Skeletal muscle satellite cell (primary cell): ENCODE results near the gene CACNA2D3.

ENCODE experiments used
- H3K27me3 ChIP-seq: 2 replicates; pipeline ENCODE4 v1.7.0; 2013; ENCODE audit warnings: low read length; ENCODE audit not compliant: control insufficient read depth, insufficient read depth
- H3K36me3 ChIP-seq: 2 replicates; pipeline ENCODE4 v1.7.0; 2013; ENCODE audit warnings: mild to moderate bottlenecking, control low read depth, low read length; ENCODE audit not compliant: insufficient read depth
- H3K4me1 ChIP-seq: 2 replicates; pipeline ENCODE4 v1.7.0; 2013; ENCODE audit warnings: low read length; ENCODE audit not compliant: control insufficient read depth, insufficient read depth
- H3K4me2 ChIP-seq: 2 replicates; pipeline ENCODE4 v1.7.0; 2013; ENCODE audit warnings: mild to moderate bottlenecking, low read length
- H3K4me3 ChIP-seq: 2 replicates; pipeline ENCODE4 v1.7.0; 2013; ENCODE audit warnings: low read length
- H3K9ac ChIP-seq: 2 replicates; pipeline ENCODE4 v1.7.0; 2013; ENCODE audit warnings: mild to moderate bottlenecking, low read depth, low read length, moderate library complexity
- H3K9me3 ChIP-seq: replicated peaks from 2 replicates; pipeline ENCODE4 v1.7.0; 2013; ENCODE audit warnings: mild to moderate bottlenecking, control low read depth, low read length

The CACNA2D3 gene

DNA sequence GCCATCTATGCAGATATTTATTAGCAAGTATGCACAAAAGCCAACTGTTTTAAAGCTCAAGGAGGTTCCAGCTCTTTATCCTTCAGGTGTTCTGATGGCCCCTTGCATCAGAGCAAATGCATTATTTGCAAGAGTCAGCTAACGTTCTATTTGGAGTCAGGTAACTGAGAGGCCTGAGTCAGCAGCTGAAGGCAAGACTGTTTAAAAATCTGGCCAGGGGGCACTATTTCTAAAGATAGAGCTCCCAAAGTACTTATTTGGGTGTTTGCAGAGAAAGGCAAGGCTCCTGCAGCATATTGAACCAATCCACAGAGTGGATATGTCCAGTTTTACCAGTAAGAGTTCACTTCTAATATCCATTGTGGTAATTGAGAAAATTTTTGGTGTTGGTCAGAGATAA, 659.4 kb downstream of the CACNA2D3 start:
- Histone ChIP-seq H3K4me3 (no peak overlapping the region), H3K9me3 (no peaks in the 10 kb centered on the region), H3K36me3 (no peaks in the 10 kb centered on the region), H3K4me2 (no peak overlapping the region), H3K9ac (no peak overlapping the region), H3K27me3 (no peaks in the 10 kb centered on the region), H3K4me1 (no peaks in the 10 kb centered on the region)

DNA sequence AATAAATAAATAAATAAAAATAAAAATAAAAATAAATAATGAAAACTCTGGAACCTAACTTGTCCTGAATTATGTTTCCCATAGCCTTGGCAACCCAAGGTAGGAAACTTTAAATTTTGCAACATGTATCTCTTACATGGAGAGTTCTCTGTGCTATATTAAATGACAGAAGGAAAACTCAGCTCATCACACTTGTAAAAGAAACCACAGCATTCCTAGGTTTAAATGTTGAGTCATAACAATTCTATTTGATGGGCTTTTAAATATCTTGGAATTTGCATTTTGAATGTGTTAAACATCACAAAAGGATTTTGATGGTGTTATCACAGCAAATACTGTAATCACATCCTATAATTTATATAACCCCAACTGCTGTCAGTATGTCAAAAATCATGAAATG, 661.3 kb downstream of the CACNA2D3 start:
- Histone ChIP-seq H3K4me3 (no peak overlapping the region), H3K4me1 (no peaks in the 10 kb centered on the region), H3K4me2 (no peak overlapping the region), H3K27me3 (no peaks in the 10 kb centered on the region), H3K36me3 (no peaks in the 10 kb centered on the region), H3K9ac (no peak overlapping the region), H3K9me3 (no peaks in the 10 kb centered on the region)

DNA sequence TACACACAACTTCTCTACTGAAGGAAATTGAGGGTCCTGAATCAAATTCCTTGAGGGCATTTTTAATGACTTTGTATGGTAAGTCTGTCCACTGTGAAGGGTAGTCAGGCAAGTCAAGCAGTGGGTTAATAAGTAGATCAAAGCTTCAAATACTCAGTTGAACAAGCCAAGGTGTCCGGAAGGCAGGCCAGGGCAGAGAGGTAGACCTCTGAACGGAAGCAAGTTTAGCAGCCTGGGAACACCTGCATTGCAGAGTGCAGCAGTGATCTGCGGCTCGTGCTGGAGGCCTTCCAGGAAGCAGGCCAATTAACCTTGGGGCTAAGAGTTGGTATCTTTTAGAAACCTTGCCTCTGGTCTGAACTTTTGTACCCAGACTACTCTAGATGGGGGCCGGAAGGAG, 661.7 kb downstream of the CACNA2D3 start:
- H3K4me1 ChIP-seq: no peaks in the 10 kb centered on the region
- H3K9ac ChIP-seq: no peak overlapping the region
- H3K9me3 ChIP-seq: no peaks in the 10 kb centered on the region
- no peaks in the 10 kb centered on the region for H3K36me3 ChIP-seq
- H3K4me3 ChIP-seq: no peak overlapping the region
- H3K27me3 ChIP-seq: no peaks in the 10 kb centered on the region
- H3K4me2 ChIP-seq: no peak overlapping the region

DNA sequence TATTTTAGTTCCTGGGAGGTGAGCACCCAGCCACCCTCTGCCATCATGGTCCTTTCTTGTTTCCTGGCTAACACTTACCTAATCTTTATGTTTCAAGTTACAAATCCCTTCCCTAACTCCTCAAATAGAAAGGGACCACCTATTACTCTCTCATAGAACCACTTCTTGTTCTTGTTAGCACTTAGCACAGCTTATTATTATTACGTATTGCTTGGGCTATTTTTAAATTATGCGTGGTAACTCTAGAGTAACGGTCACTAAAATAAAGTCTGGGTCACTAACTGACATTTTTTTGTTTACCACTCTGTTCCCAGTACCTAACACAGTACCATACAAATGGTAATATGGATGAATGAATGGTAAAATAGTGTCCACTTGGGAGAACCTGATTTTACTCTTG, 663.6 kb downstream of the CACNA2D3 start:
- no peaks in the 10 kb centered on the region for H3K9me3 ChIP-seq
- H3K4me3 ChIP-seq: no peak overlapping the region
- H3K4me2 ChIP-seq: no peak overlapping the region
- H3K4me1 ChIP-seq: no peaks in the 10 kb centered on the region
- H3K27me3 ChIP-seq: peaks cover 4% of the 10 kb centered on the region
- H3K9ac ChIP-seq: no peak overlapping the region
- H3K36me3 ChIP-seq: no peaks in the 10 kb centered on the region

DNA sequence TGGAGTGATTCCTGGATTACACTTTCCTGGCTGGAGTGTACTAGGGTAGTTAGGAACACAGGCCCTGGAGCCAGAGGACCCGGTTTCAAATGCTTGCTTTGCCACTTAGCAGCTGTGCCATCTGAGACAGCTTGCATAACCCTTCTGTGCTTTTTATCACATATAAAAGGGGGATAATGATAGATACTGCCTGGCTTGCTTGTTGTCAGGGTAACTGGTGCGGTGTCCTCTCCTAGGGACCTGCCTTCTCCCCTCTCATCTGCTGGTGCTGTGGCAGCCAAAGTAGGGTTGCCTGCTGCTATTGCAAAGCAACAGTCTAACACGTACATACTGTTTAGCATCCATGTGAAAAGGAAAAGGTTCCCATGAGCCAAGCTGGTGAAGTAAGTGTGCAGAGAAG, 667.7 kb downstream of the CACNA2D3 start:
- H3K27me3 ChIP-seq: peaks cover 13% of the 10 kb centered on the region
- no peak overlapping the region for H3K9ac ChIP-seq
- H3K4me2 ChIP-seq: no peak overlapping the region
- H3K4me3 ChIP-seq: no peak overlapping the region
- no peaks in the 10 kb centered on the region for H3K4me1 ChIP-seq
- H3K9me3 ChIP-seq: no peaks in the 10 kb centered on the region
- no peaks in the 10 kb centered on the region for H3K36me3 ChIP-seq

DNA sequence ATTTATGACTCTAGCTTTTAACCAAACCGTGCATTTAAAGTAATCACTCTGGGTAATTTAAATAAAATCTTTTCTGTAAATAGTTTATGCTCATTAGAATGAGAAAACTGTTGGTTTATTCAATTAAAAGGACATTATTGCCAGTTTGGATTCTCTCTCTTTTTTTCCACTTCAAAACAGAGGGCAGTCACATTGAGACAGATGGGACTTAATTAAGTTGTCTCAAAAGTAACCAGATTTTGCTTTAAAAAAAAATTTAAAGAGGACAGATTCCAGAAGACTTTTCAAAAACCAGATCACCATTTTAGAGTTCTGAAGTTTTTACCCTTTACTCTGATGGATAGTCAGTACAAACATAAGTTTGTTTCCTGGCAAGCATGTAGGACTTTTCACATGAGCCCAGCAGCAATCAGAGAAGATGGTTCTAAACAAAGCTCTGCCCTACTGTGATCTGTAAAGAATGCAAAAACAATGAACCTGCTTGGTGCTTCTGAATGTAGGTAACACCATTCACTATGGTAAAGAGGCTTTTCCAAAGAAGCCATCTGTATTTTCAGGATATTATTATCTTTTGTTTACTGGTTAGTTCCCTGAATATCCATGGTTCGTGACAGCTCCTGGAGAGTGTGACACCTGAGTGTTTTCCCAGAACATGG, 669.3 kb downstream of the CACNA2D3 start:
- no peaks in the 10 kb centered on the region for H3K9me3 ChIP-seq
- H3K27me3 ChIP-seq: peaks cover 13% of the 10 kb centered on the region
- no peaks in the 10 kb centered on the region for H3K4me1 ChIP-seq
- no peaks in the 10 kb centered on the region for H3K36me3 ChIP-seq
- no peak overlapping the region for H3K4me2 ChIP-seq
- no peak overlapping the region for H3K9ac ChIP-seq
- no peak overlapping the region for H3K4me3 ChIP-seq

DNA sequence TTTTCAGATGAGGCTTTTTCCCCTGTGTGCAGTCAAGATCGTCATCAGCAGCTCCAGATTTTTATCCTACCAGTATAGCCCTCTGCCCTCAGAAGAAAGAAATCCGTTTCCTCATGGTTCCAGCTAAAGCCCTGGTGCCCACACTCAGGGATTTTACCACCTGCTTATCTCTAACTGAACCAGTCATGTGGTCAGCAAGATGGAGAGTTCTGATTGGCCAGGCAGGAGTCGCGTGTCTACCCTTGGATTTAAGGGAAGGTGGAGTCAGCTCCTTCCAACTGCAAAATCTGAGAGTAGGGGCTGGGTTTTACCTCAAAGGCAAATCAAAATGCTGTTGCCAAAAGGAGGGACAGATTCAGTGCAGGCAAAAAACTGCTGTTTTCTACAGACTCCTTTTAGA, 670.2 kb downstream of the CACNA2D3 start:
- Histone ChIP-seq H3K9ac (no peak overlapping the region), H3K4me2 (no peak overlapping the region), H3K36me3 (no peaks in the 10 kb centered on the region), H3K4me3 (no peak overlapping the region), H3K27me3 (peaks cover 13% of the 10 kb centered on the region), H3K9me3 (no peaks in the 10 kb centered on the region), H3K4me1 (no peaks in the 10 kb centered on the region)

DNA sequence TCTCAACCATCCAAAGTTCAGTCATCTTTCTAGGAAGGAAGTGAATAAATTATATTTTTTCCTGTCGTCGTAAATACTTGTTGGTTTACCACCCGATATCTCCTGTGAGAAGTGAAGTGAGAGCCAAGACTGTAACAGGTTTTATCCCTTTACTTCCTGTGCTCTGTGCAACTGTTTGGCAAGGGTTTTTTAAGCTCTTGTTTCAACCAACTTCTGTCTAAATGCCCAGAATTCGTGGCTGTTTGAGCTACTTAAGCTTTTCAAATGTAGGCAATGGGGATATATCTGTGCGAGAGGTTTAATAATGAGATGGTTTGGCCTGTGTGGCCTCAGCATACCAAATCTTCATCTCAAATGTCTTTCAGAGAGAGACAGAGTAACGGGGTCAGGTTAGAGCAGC, 670.8 kb downstream of the CACNA2D3 start:
- no peak overlapping the region for H3K4me3 ChIP-seq
- H3K36me3 ChIP-seq: no peaks in the 10 kb centered on the region
- peaks cover 13% of the 10 kb centered on the region for H3K27me3 ChIP-seq
- H3K4me2 ChIP-seq: no peak overlapping the region
- no peak overlapping the region for H3K9ac ChIP-seq
- H3K9me3 ChIP-seq: no peaks in the 10 kb centered on the region
- no peaks in the 10 kb centered on the region for H3K4me1 ChIP-seq

DNA sequence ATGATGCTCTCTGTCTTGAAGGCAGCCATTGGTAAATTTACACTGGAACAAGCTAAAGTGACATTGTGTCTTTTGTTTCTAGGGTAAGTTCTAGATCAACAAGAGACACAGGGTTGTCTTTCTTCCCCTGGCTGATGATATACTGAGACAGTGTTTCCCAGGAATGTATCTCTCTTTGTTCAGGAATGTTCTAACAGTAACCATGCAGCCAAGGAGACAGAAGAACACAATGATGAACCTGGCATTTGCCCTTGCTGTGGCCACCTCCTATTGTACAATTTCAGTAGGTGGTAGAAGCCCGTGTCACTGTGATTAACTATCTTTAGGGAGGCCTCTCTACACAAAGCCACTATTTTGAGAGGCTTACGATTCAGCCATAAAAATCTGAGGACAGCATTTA, 674.8 kb downstream of the CACNA2D3 start:
- Histone ChIP-seq H3K4me2 (no peak overlapping the region), H3K4me1 (no peaks in the 10 kb centered on the region), H3K36me3 (no peaks in the 10 kb centered on the region), H3K9ac (no peak overlapping the region), H3K4me3 (no peak overlapping the region), H3K9me3 (no peaks in the 10 kb centered on the region), H3K27me3 (peaks cover 5% of the 10 kb centered on the region)

DNA sequence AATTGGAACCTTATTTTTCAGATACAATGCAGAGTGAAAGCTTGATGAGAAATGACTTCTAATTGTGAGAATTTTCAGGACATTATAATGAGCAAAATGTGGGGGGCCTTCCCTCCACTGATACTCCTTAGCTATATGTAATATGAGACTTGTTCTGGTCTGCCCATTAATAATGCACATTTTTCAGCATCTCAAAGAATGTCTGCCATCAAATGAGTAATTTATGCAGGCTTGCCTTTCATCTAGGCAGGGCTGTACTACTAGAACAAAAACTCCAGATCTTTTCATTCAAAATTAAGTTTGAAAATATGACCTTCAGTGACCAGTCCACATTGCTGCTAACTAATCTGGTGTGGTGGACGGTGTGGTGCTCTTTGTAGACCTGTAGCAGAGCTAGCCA, 678.1 kb downstream of the CACNA2D3 start:
- no peak overlapping the region for H3K4me2 ChIP-seq
- H3K27me3 ChIP-seq: no peaks in the 10 kb centered on the region
- H3K9me3 ChIP-seq: no peaks in the 10 kb centered on the region
- no peak overlapping the region for H3K9ac ChIP-seq
- H3K4me1 ChIP-seq: no peaks in the 10 kb centered on the region
- H3K36me3 ChIP-seq: no peaks in the 10 kb centered on the region
- H3K4me3 ChIP-seq: no peak overlapping the region

DNA sequence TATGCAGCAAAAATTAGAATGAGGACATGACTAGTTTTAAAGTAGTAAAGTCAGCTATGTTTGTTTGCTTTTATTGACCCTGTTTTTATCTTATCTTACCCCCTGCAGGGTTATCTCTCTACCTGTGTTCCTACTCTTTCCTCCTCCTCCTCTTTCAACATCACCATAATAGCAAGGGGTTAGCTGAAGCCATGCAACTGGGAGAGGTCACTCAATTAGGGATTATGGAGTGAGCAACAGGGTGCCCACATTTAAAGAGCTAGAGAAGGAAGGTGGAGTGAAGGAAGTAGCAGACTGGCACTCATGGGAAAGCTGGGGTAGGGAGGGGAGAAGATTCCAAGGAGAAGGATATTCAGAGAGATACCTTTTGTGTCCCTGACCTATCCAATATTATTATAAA, 679.6 kb downstream of the CACNA2D3 start:
- Histone ChIP-seq H3K4me2 (no peak overlapping the region), H3K36me3 (no peaks in the 10 kb centered on the region)

DNA sequence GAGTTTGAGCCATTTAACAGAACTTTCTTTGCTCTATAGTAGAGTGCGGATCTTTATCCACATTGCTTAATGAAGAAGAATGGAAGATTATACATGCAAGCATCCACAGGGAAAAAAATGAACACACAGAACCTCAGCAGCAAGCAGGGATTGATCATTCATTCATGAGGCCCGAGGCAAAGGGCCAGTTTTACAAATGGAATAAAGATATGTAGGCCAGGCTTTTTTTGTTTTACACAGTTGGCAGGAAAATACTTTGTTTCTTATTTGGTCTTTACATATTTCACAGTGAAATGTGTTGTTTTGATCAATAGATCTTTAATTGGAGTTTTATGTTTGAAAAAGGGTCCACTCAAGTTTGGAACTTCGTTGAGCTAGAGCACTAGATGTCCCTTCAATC, 688.0 kb downstream of the CACNA2D3 start:
- H3K36me3 ChIP-seq: no peaks in the 10 kb centered on the region
- no peaks in the 10 kb centered on the region for H3K27me3 ChIP-seq
- H3K4me3 ChIP-seq: no peak overlapping the region

More for the DNA sequence above, 679.6 kb downstream of the CACNA2D3 start:
- no peaks in the 10 kb centered on the region for H3K4me1 ChIP-seq
- H3K4me3 ChIP-seq: no peak overlapping the region
- no peaks in the 10 kb centered on the region for H3K27me3 ChIP-seq
- no peaks in the 10 kb centered on the region for H3K9me3 ChIP-seq
- H3K9ac ChIP-seq: no peak overlapping the region

More for the DNA sequence above, 688.0 kb downstream of the CACNA2D3 start:
- H3K9ac ChIP-seq: no peak overlapping the region
- H3K4me1 ChIP-seq: no peaks in the 10 kb centered on the region
- H3K9me3 ChIP-seq: no peaks in the 10 kb centered on the region
- H3K4me2 ChIP-seq: no peak overlapping the region
